ENCODE data around the gene PLAAT2. TPM values are rescaled to one million over a fixed set of nuclear protein-coding genes. Genes with fewer than 3 reads are reported as not detected.

The PLAAT2 gene
- total and polyA plus RNA-seq, 3 experiments from 2014 or later = 0.31 TPM; not detected in 2

DNA sequence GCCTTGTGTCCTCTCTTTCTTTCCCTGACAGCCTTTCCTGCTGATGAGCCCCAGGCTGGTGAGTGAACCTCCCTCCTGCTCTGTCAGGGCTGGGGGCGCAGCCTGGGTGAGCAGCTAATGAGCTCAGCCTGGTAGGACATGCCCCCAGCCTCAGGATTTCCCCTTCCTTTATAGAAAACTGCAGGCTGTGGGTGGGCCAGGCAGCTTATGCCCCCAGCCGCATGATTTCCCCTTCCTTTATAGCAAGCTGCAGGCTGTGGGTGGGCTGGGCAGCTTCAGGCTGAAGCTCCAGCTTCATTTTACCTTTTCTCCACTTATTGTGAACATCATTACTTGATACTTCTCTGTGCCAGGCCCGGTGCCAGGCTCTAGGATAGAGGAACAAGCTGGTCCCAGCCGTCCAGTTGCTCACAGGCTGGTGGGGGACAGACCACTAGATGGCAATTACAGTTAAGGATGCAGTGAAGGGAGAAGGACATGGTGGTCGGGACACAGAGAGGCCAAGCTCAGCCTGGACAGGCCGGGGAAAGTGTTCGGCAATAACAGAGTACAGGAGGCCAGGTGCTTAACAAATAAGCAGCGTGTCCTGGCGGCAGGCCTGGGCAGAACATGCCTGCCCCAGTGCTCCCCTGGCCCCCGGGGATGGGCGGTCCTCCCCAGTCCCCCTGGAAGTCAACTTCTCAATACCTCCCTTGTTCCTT, 52.0 kb downstream of the PLAAT2 start:
- H3K27me3 ChIP-seq (ENCODE audit: insufficient read depth, low read length, poor library complexity, severe bottlenecking) = no peaks in the 10 kb centered on the region
- Mint-ChIP-seq H3K27ac (peak overlapping the region in 1 of 8 donors; percentile 66), H3K4me1 (peaks cover 0 to 3% (median 0%) of the 10 kb centered on the region in 3 donors), H3K9me3 (no peaks in the 10 kb centered on the region), H3K4me3 (no peak overlapping the region), H3K27me3 (no peaks in the 10 kb centered on the region), H3K36me3 (no peaks in the 10 kb centered on the region)
- no peak for DNase-seq
- ChIA-PET POLR2A (no interaction called here), CTCF (interaction anchor here (1.0 kb wide), 1 partner anchor 32 kb away, joined by 3 read pairs; no protein-coding TSS in a partner anchor)
- H3K27ac ChIP-seq (ENCODE audit: low read depth, low read length) = no peak overlapping the region
- no peaks in the 10 kb centered on the region for H3K9me3 ChIP-seq (ENCODE audit: low read length)
- no peak overlapping the region for H3K4me3 ChIP-seq (ENCODE audit: low read length)
- no peaks in the 10 kb centered on the region for H3K36me3 ChIP-seq (ENCODE audit: insufficient read depth, low read length)
- H3K4me1 ChIP-seq (ENCODE audit: insufficient read depth, low read length) = no peaks in the 10 kb centered on the region

DNA sequence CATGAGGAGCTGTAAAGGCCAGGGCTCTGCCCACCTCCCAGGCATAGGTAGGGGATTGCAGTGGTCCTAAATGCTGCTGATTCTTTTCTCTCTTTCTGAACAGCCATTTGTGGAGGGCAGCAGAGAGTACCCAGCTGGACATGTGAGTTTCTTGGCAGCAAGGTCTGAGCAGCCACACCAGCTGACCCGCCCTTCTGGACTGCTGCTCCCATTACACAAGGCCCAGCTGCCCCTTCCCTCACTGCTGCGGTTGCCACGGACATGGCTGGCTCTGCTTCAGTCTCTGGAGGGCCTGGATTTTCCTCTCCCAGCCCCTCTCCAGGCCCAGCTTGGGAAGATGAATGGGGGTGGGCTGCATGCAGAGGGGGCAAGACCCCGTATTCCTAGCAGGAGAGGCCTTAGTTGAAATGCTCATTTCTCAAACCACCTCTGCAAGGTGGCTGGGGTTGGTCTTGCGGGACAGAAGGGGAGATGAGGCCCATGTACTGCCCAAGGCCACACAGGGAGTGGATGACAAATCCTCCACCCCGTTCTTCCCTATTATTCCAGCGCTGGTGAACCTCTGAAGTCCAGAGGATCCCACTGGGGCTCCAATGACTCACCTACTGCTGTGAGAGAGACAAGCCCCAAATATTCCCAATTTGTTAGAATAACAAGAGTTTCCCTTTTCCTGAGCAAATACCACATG, 52.7 kb downstream of the PLAAT2 start:
- ChIA-PET CTCF (interaction anchor here (1.0 kb wide), 1 partner anchor 32 kb away, joined by 3 read pairs; no protein-coding TSS in a partner anchor), POLR2A (no interaction called here)
- Mint-ChIP-seq H3K36me3 (no peaks in the 10 kb centered on the region), H3K4me1 (peaks cover 0 to 3% (median 0%) of the 10 kb centered on the region in 3 donors), H3K9me3 (no peaks in the 10 kb centered on the region), H3K27me3 (no peaks in the 10 kb centered on the region), H3K4me3 (no peak overlapping the region), H3K27ac (no peak overlapping the region)
- Histone ChIP-seq H3K27me3 (ENCODE audit: insufficient read depth, low read length, poor library complexity, severe bottlenecking) (no peaks in the 10 kb centered on the region), H3K27ac (ENCODE audit: low read depth, low read length) (no peak overlapping the region), H3K4me3 (ENCODE audit: low read length) (no peak overlapping the region), H3K36me3 (ENCODE audit: insufficient read depth, low read length) (no peaks in the 10 kb centered on the region), H3K9me3 (ENCODE audit: low read length) (no peaks in the 10 kb centered on the region), H3K4me1 (ENCODE audit: insufficient read depth, low read length) (no peaks in the 10 kb centered on the region)
- DNase-seq = no peak

DNA sequence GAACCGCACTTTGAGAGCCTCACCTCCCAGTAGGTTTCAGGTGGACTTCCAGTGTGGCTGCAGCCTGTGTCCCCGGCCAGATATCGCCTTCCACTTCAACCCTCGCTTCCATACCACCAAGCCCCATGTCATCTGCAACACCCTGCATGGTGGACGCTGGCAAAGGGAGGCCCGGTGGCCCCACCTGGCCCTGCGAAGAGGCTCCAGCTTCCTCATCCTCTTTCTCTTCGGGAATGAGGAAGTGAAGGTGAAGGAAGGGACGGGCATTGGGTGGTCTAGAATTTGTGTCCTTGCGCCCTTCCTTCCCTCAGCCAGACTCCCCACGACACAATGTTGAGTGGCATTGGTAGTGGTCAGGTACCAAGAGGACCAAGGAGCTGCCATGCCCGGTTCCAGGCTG, 54.4 kb downstream of the PLAAT2 start:
- Histone ChIP-seq H3K36me3 (ENCODE audit: insufficient read depth, low read length) (no peaks in the 10 kb centered on the region), H3K9me3 (ENCODE audit: low read length) (no peaks in the 10 kb centered on the region), H3K4me1 (ENCODE audit: insufficient read depth, low read length) (no peaks in the 10 kb centered on the region), H3K27me3 (ENCODE audit: insufficient read depth, low read length, poor library complexity, severe bottlenecking) (no peaks in the 10 kb centered on the region), H3K27ac (ENCODE audit: low read depth, low read length) (no peak overlapping the region), H3K4me3 (ENCODE audit: low read length) (no peak overlapping the region)
- Mint-ChIP-seq H3K4me1 (peaks cover 0 to 3% (median 0%) of the 10 kb centered on the region in 3 donors), H3K36me3 (peaks cover 0 to 4% (median 0%) of the 10 kb centered on the region in 3 donors), H3K27me3 (no peaks in the 10 kb centered on the region), H3K27ac (no peak overlapping the region), H3K4me3 (no peak overlapping the region), H3K9me3 (no peaks in the 10 kb centered on the region)
- POLR2A ChIA-PET = no interaction called here
- CTCF ChIA-PET = interaction anchor here (0.6 to 2.9 kb wide), 4 partner anchors 15 to 125 kb away, joined by 3 to 9 read pairs (median 3); partner anchors contain the start of gene PLAAT4
- DNase-seq = no peak

DNA sequence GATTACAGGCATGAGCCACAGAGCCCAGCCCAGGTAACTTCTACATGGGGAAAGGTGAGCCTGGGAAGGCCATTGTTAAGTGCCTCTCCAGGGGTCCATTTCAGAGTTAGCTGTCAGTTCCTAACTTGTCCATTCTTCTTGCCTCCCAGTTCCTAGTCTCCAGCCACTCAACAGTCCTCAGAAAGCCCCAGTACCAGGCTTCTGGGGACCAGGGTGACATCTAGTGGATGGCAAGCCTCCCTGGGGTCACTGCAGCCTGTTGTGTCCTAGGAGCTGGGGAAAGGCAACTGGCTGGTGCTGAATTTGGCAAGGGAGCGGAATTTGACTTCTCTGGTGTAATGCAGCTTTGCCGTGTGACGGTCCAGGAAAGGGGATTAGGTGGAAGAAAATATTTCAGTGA, 55.2 kb downstream of the PLAAT2 start:
- H3K27me3 Mint-ChIP-seq = peaks cover 0 to 1% of the 10 kb centered on the region in 2 donors
- ChIA-PET POLR2A (no interaction called here), CTCF (interaction anchor here (0.9 to 2.9 kb wide), 3 partner anchors 16 to 30 kb away, joined by 3 to 9 read pairs (median 8); partner anchors contain the start of gene PLAAT4)
- Histone ChIP-seq H3K9me3 (ENCODE audit: low read length) (no peaks in the 10 kb centered on the region), H3K36me3 (ENCODE audit: insufficient read depth, low read length) (no peaks in the 10 kb centered on the region), H3K4me1 (ENCODE audit: insufficient read depth, low read length) (no peaks in the 10 kb centered on the region), H3K27ac (ENCODE audit: low read depth, low read length) (no peak overlapping the region), H3K4me3 (ENCODE audit: low read length) (no peak overlapping the region), H3K27me3 (ENCODE audit: insufficient read depth, low read length, poor library complexity, severe bottlenecking) (no peaks in the 10 kb centered on the region)
- peaks cover 0 to 4% (median 0%) of the 10 kb centered on the region in 3 donors for H3K36me3 Mint-ChIP-seq
- no peak overlapping the region for H3K4me3 Mint-ChIP-seq
- H3K4me1 Mint-ChIP-seq = peaks cover 0 to 3% (median 0%) of the 10 kb centered on the region in 3 donors
- H3K27ac Mint-ChIP-seq = no peak overlapping the region
- DNase-seq = no peak
- no peaks in the 10 kb centered on the region for H3K9me3 Mint-ChIP-seq

DNA sequence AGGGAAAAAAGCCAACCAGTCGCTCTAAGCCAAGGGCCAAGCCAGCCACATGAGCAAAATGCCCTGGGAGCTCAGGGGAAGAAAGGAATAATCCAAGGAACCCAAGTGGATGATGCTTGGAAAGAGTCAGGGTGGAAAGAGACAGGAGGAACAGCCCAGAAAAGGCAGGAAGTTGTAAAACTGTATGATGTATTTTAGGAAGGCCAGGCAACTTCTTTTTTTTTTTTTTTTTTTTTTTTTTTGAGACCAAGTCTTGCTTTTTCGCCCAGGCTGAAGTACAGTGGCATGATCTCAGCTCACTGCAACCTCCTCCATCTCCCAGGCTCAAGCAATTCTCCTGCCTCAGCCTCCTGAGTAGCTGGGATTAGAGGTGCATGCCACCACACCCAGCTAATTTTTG, 55.7 kb downstream of the PLAAT2 start:
- Histone ChIP-seq H3K9me3 (ENCODE audit: low read length) (no peaks in the 10 kb centered on the region), H3K4me1 (ENCODE audit: insufficient read depth, low read length) (peaks cover 2% of the 10 kb centered on the region), H3K36me3 (ENCODE audit: insufficient read depth, low read length) (no peaks in the 10 kb centered on the region), H3K27ac (ENCODE audit: low read depth, low read length) (no peak overlapping the region), H3K27me3 (ENCODE audit: insufficient read depth, low read length, poor library complexity, severe bottlenecking) (no peaks in the 10 kb centered on the region), H3K4me3 (ENCODE audit: low read length) (no peak overlapping the region)
- Mint-ChIP-seq H3K9me3 (no peaks in the 10 kb centered on the region), H3K27me3 (peaks cover 0 to 1% of the 10 kb centered on the region in 2 donors), H3K4me1 (peaks cover 0 to 3% (median 2%) of the 10 kb centered on the region in 3 donors), H3K4me3 (no peak overlapping the region), H3K36me3 (peaks cover 0 to 4% (median 0%) of the 10 kb centered on the region in 3 donors), H3K27ac (peak overlapping the region in 1 of 8 donors; percentile 42)
- ChIA-PET POLR2A (no interaction called here), CTCF (interaction anchor here (0.9 to 2.9 kb wide), 3 partner anchors 17 to 30 kb away, joined by 3 to 9 read pairs (median 8); partner anchors contain the start of gene PLAAT4)
- no peak for DNase-seq

DNA sequence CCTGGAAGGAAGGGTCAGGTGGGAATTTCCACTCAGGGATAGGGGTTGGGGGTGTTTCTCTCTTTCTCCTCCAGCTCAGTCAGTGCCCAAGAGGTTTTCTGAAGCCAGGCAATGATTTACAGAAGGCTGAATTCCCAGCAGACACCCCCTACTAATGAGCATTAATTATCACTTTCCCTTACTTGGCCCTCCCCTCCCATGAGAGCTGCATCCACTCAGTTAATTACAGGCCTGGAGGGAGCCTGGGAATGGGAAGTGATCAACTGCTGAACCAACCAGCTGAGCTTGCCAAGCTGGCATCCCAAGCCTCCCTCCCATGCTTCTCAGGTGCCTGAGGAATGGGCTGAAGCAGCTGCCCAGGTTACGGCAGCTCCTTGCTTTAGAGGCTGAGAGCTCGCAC, 56.3 kb downstream of the PLAAT2 start:
- Histone ChIP-seq H3K4me1 (ENCODE audit: insufficient read depth, low read length) (peaks cover 7% of the 10 kb centered on the region), H3K27ac (ENCODE audit: low read depth, low read length) (no peak overlapping the region), H3K27me3 (ENCODE audit: insufficient read depth, low read length, poor library complexity, severe bottlenecking) (no peaks in the 10 kb centered on the region), H3K4me3 (ENCODE audit: low read length) (no peak overlapping the region), H3K9me3 (ENCODE audit: low read length) (no peaks in the 10 kb centered on the region), H3K36me3 (ENCODE audit: insufficient read depth, low read length) (no peaks in the 10 kb centered on the region)
- no peak for DNase-seq
- CTCF ChIA-PET = interaction anchor here (1.6 kb wide), 1 partner anchor 28 kb away, joined by 8 read pairs; no protein-coding TSS in a partner anchor
- no peak overlapping the region for H3K4me3 Mint-ChIP-seq
- H3K27me3 Mint-ChIP-seq = peaks cover 0 to 1% of the 10 kb centered on the region in 2 donors
- H3K4me1 Mint-ChIP-seq = peaks cover 2 to 4% (median 3%) of the 10 kb centered on the region in 3 donors
- peaks cover 0 to 3% (median 0%) of the 10 kb centered on the region in 5 donors for H3K9me3 Mint-ChIP-seq
- peaks cover 0 to 7% (median 0%) of the 10 kb centered on the region in 3 donors for H3K36me3 Mint-ChIP-seq
- POLR2A ChIA-PET = no interaction called here
- H3K27ac Mint-ChIP-seq = peak overlapping the region in 2 of 8 donors; percentile 50 to 64

DNA sequence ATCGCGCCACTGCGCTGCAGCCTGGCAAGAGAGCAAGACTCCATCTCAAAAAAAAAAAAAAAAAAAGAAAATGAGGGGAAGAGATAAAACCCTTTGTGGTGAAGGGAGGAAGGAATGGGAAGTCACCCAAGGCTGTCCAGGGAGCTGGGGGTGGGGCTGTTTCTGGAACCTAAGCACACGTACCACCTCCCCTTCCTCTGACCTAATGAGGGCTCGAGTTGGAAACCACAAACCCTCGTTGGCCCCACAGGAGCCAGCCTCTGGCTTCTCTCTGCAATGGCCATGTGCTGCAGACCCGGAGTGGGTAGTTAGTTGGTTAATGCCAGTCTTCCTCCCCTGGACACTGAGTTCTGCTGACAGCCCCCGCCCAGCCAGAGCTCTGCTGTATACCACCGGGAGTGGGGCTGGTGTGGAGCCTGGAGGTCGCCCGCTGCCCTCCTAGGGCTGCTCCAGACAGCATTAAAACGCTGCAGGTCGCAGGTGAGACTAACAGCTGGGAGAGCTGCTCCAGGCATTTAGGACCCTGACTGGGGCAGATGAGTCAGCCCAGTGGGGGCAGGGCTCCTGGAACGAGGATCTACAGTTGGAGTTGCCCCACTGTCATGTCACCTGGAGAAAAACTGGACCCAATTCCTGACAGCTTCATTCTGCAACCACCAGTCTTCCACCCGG, 57.2 kb downstream of the PLAAT2 start, which contains the start of gene LGALS12:
TSS of gene LGALS12 (plus strand) at position 228 of the 672 bp plus-strand sequence. CDS start at position 603, 375 bp downstream.
- peak within 1 kb of the TSS in 1 of 7 donors; percentile 46 for H3K4me3 Mint-ChIP-seq
- H3K9me3 Mint-ChIP-seq = peaks cover 0 to 9% (median 4%) of the 10 kb centered on the region in 5 donors
- no peak for DNase-seq
- H3K27ac Mint-ChIP-seq = peak within 1 kb of the TSS in 3 of 8 donors; percentile 64 to 92 (median 68)
- Histone ChIP-seq H3K4me3 (ENCODE audit: low read length) (no peak within 1 kb of the TSS), H3K36me3 (ENCODE audit: insufficient read depth, low read length) (no peaks in the 10 kb centered on the region), H3K27ac (ENCODE audit: low read depth, low read length) (peak within 1 kb of the TSS; percentile 44), H3K4me1 (ENCODE audit: insufficient read depth, low read length) (peaks cover 7% of the 10 kb centered on the region), H3K27me3 (ENCODE audit: insufficient read depth, low read length, poor library complexity, severe bottlenecking) (no peaks in the 10 kb centered on the region), H3K9me3 (ENCODE audit: low read length) (no peaks in the 10 kb centered on the region)
- H3K27me3 Mint-ChIP-seq = peaks cover 0 to 1% of the 10 kb centered on the region in 2 donors
- CTCF ChIA-PET = interaction anchor here (0.9 kb wide), 1 partner anchor 27 kb away, joined by 5 read pairs; no protein-coding TSS in a partner anchor
- H3K36me3 Mint-ChIP-seq = peaks cover 0 to 7% (median 0%) of the 10 kb centered on the region in 3 donors
- POLR2A ChIA-PET = no interaction called here
- H3K4me1 Mint-ChIP-seq = peaks cover 2 to 4% (median 3%) of the 10 kb centered on the region in 3 donors
